Neuronal stem cell (in vitro differentiated cells): ENCODE results near the gene ASCC2.
"Not testable (repeated sequence)": the region's sequence is repeated elsewhere in the genome, so short reads cannot be mapped to it uniquely, and the experiment has no call there.

Source experiments
- DNase-seq: peaks from one replicate; pipeline ENCODE4 v3.0.0-alpha.2; 2013; ENCODE audit warnings: low spot score
- H2AFZ ChIP-seq: one replicate; pipeline ENCODE4 v1.6.1; 2013; ENCODE audit warnings: mild to moderate bottlenecking, low read length, inconsistent platforms
- H2AK5ac ChIP-seq: 2 replicates; pipeline ENCODE4 v1.6.1; 2013; ENCODE audit warnings: low read depth, mild to moderate bottlenecking, inconsistent platforms, low read length, moderate library complexity, mixed read lengths
- H2BK120ac ChIP-seq: 2 replicates; pipeline ENCODE4 v1.6.1; 2013; ENCODE audit warnings: low read depth, mild to moderate bottlenecking, inconsistent platforms, low read length, moderate library complexity, mixed read lengths
- H2BK12ac ChIP-seq: one replicate; pipeline ENCODE4 v1.6.1; 2013; ENCODE audit warnings: low read length, inconsistent platforms
- H2BK15ac ChIP-seq: 2 replicates; pipeline ENCODE4 v1.6.1; 2013; ENCODE audit warnings: mild to moderate bottlenecking, low read length, inconsistent platforms, mixed read lengths
- H2BK5ac ChIP-seq: one replicate; pipeline ENCODE4 v1.6.1; 2013; ENCODE audit warnings: inconsistent platforms, mild to moderate bottlenecking, low read length, moderate library complexity
- H3K14ac ChIP-seq: one replicate; pipeline ENCODE4 v1.6.1; 2013; ENCODE audit warnings: low read length, inconsistent platforms
- H3K18ac ChIP-seq: 2 replicates; pipeline ENCODE4 v1.6.1; 2013; ENCODE audit warnings: low read length, inconsistent platforms
- H3K23ac ChIP-seq: 2 replicates; pipeline ENCODE4 v1.6.1; 2013; ENCODE audit warnings: low read depth, mild to moderate bottlenecking, mixed read lengths, low read length, inconsistent platforms; ENCODE audit not compliant: poor library complexity
- H3K27ac ChIP-seq: replicated peaks from 3 replicates; pipeline ENCODE4 v1.5.1; 2013; ENCODE audit warnings: low read length, inconsistent platforms
- H3K27me3 ChIP-seq, 3 experiments: 2 replicates each; pipeline ENCODE4 v1.6.1; 2013; ENCODE audit warnings: low read length in 3 of 3, mild to moderate bottlenecking in 2 of 3, inconsistent platforms in 1 of 3, low read depth in 1 of 3, mixed read lengths in 1 of 3, moderate library complexity in 1 of 3; ENCODE audit not compliant: control insufficient read depth in 3 of 3, insufficient read depth in 3 of 3
- H3K36me3 ChIP-seq, 2 donors: replicated peaks in 1 of 2; 2 replicates each; pipeline ENCODE4 v1.6.1; 2013; ENCODE audit warnings: low read length in 2 of 2; ENCODE audit not compliant: control insufficient read depth in 2 of 2, insufficient read depth in 2 of 2
- H3K4ac ChIP-seq: 2 replicates; pipeline ENCODE4 v1.6.1; 2013; ENCODE audit warnings: inconsistent platforms, mild to moderate bottlenecking, low read length, moderate library complexity
- H3K4me1 ChIP-seq, 2 donors: 1 replicate in 1 of 2; 2 replicates in 1 of 2; pipeline ENCODE4 v1.6.1; 2013; ENCODE audit warnings: low read length in 2 of 2, low read depth in 1 of 2; ENCODE audit not compliant: control insufficient read depth in 2 of 2, insufficient read depth in 1 of 2
- H3K4me2 ChIP-seq: one replicate; pipeline ENCODE4 v1.6.1; 2013; ENCODE audit warnings: mild to moderate bottlenecking, low read length, inconsistent platforms; ENCODE audit not compliant: insufficient read depth, poor library complexity, severe bottlenecking
- H3K4me3 ChIP-seq, 2 donors: 2 replicates each; pipeline ENCODE4 v1.5.1; 2013; ENCODE audit warnings: low read length in 2 of 2, mild to moderate bottlenecking in 2 of 2, inconsistent platforms in 1 of 2, moderate library complexity in 1 of 2
- H3K79me1 ChIP-seq: one replicate; pipeline ENCODE4 v1.6.1; 2013; ENCODE audit warnings: low read depth, mild to moderate bottlenecking, inconsistent platforms, low read length, moderate library complexity
- H3K9ac ChIP-seq: one replicate; pipeline ENCODE4 v1.6.1; 2013; ENCODE audit warnings: mild to moderate bottlenecking, low read depth, low read length, inconsistent platforms; ENCODE audit not compliant: poor library complexity
- H3K9me3 ChIP-seq, 2 donors: replicated peaks in 1 of 2; 2 replicates each; pipeline versions ENCODE3 to v1.6.1; 2013; ENCODE audit warnings: low read length in 2 of 2, mild to moderate bottlenecking in 2 of 2, inconsistent platforms in 1 of 2, low read depth in 1 of 2, mixed read lengths in 1 of 2, moderate library complexity in 1 of 2; ENCODE audit not compliant: control insufficient read depth in 2 of 2, insufficient read depth in 1 of 2
- H4K8ac ChIP-seq: one replicate; pipeline ENCODE4 v1.6.1; 2013; ENCODE audit warnings: low read depth, mild to moderate bottlenecking, inconsistent platforms, low read length, moderate library complexity
- H4K91ac ChIP-seq: one replicate; pipeline ENCODE4 v1.6.1; 2013; ENCODE audit warnings: low read length, low read depth, mild to moderate bottlenecking, inconsistent platforms; ENCODE audit not compliant: poor library complexity
- WGBS, 2 donors: extraction: QIAGEN DNeasy Blood & Tissue Kit; methylation state at CpG; one replicate each; pipeline ENCODE4 v1.1.7; 2013; ENCODE audit warnings: missing lambda C conversion rate in 2 of 2, mixed read lengths in 1 of 2; ENCODE audit not compliant: insufficient read length in 2 of 2, insufficient replicate concordance in 1 of 2; ENCODE audit errors: extremely low coverage in 2 of 2; 5-methylcytosine and 5-hydroxymethylcytosine counted together

Gene ASCC2

GRCh38 chr22:29754658-29755395, 83.2 kb downstream of the ASCC2 start:
- not testable (repeated sequence) for H3K23ac ChIP-seq, H3K9me3 ChIP-seq, H3K4me1 ChIP-seq, H3K4me3 ChIP-seq, H3K79me1 ChIP-seq, H2BK120ac ChIP-seq, H3K36me3 ChIP-seq, H2BK12ac ChIP-seq, DNase-seq, H3K9ac ChIP-seq, H3K27ac ChIP-seq, H2AK5ac ChIP-seq, H2AFZ ChIP-seq, H3K4ac ChIP-seq, H2BK15ac ChIP-seq, H4K8ac ChIP-seq, H4K91ac ChIP-seq, H2BK5ac ChIP-seq, H3K27me3 ChIP-seq, H3K18ac ChIP-seq, H3K4me2 ChIP-seq, H3K14ac ChIP-seq
- no CpG with 5 or more reads among the region's 11 CpGs for WGBS, 2 donors

- no peak overlapping the region for H3K27ac ChIP-seq
- no peaks in the 10 kb centered on the region for H3K27me3 ChIP-seq
- H2BK5ac ChIP-seq: no peak overlapping the region
- no peak overlapping the region for H4K91ac ChIP-seq
- no peaks in the 10 kb centered on the region for H3K36me3 ChIP-seq
- H3K18ac ChIP-seq: no peak overlapping the region
- H3K14ac ChIP-seq: no peak overlapping the region
- H2BK12ac ChIP-seq: no peak overlapping the region
- H2AFZ ChIP-seq: no peak overlapping the region
- no peak overlapping the region for H2BK15ac ChIP-seq
- H4K8ac ChIP-seq: no peak overlapping the region
- H3K79me1 ChIP-seq: no peaks in the 10 kb centered on the region
- no CpG with 5 or more reads among the region's 16 CpGs for WGBS, 2 donors
- no peak for DNase-seq
- no peak overlapping the region for H3K4me2 ChIP-seq
- H3K4me1 ChIP-seq: peaks cover 3 to 5% of the 10 kb centered on the region in 2 donors
- H3K4ac ChIP-seq: no peak overlapping the region
- no peak overlapping the region for H3K4me3 ChIP-seq
- no peak overlapping the region for H2AK5ac ChIP-seq
- H3K23ac ChIP-seq: no peak overlapping the region
- no peak overlapping the region for H2BK120ac ChIP-seq
- no peak overlapping the region for H3K9ac ChIP-seq
- no peaks in the 10 kb centered on the region for H3K9me3 ChIP-seq
Measured at GRCh38 chr22:29753808-29754657, 84.0 kb downstream of the ASCC2 start.

- H2BK12ac ChIP-seq: no peak overlapping the region
- no peak overlapping the region for H3K14ac ChIP-seq
- H3K79me1 ChIP-seq: no peaks in the 10 kb centered on the region
- H3K4me2 ChIP-seq: no peak overlapping the region
- H3K9ac ChIP-seq: no peak overlapping the region
- no peak overlapping the region for H2AFZ ChIP-seq
- H4K91ac ChIP-seq: no peak overlapping the region
- no peak overlapping the region for H3K4me3 ChIP-seq
- H2BK15ac ChIP-seq: no peak overlapping the region
- H3K18ac ChIP-seq: no peak overlapping the region
- H2BK120ac ChIP-seq: no peak overlapping the region
- no peaks in the 10 kb centered on the region for H3K27me3 ChIP-seq
- no peak for DNase-seq
- WGBS, 2 donors: no CpG with 5 or more reads among the region's 2 CpGs
- no peak overlapping the region for H3K4ac ChIP-seq
- no peaks in the 10 kb centered on the region for H3K9me3 ChIP-seq
- no peak overlapping the region for H2AK5ac ChIP-seq
- no peak overlapping the region for H3K27ac ChIP-seq
- peaks cover 0 to 1% of the 10 kb centered on the region in 2 donors for H3K36me3 ChIP-seq
- H3K23ac ChIP-seq: no peak overlapping the region
- H4K8ac ChIP-seq: no peak overlapping the region
- peaks cover 0 to 1% of the 10 kb centered on the region in 2 donors for H3K4me1 ChIP-seq
- no peak overlapping the region for H2BK5ac ChIP-seq
Measured at GRCh38 chr22:29751669-29752068, 86.4 kb downstream of the ASCC2 start.
